Ascending aorta (tissue), 2 donors: ENCODE results near the gene CRYZL1. TPM values are rescaled to one million over a fixed set of nuclear protein-coding genes. Genes with fewer than 3 reads are reported as not detected.

Source experiments
- DNase-seq, 2 donors: peaks; one replicate each; pipeline ENCODE4 v3.0.0-alpha.2; 2019; ENCODE audit warnings: low spot score in 2 of 2
- H3K27ac ChIP-seq, 2 donors: fragments of 200-600 bp; sonication (generic); one replicate each; pipeline ENCODE4 v1.5.1; 2016 to 2017; ENCODE audit warnings: mild to moderate bottlenecking in 1 of 2
- H3K27me3 ChIP-seq: fragments of 200-600 bp; sonication (generic); one replicate; pipeline ENCODE4 v1.5.1; 2017
- H3K36me3 ChIP-seq, 2 donors: fragments of 200-600 bp; sonication (generic); one replicate each; pipeline ENCODE4 v1.5.1; 2016
- H3K4me1 ChIP-seq, 2 donors: fragments of 200-600 bp; sonication (generic); one replicate each; pipeline ENCODE4 v1.5.1; 2016 to 2017; ENCODE audit warnings: mild to moderate bottlenecking in 1 of 2
- H3K4me3 ChIP-seq, 2 donors: fragments of 200-600 bp; sonication (generic); one replicate each; pipeline ENCODE4 v1.5.1; 2016 to 2017; ENCODE audit warnings: mild to moderate bottlenecking in 1 of 2
- H3K9me3 ChIP-seq, 2 donors: fragments of 200-600 bp; sonication (generic); one replicate each; pipeline ENCODE4 v1.5.1; 2016
- intact Hi-C: fragments of 100-400 bp; cut with DNase I; formaldehyde crosslinking; loops from one replicate; pipeline ENCODE4 v1.15.1; 2023
- total RNA-seq: library from RNA; depleted of rRNA; stranded (reverse); fragments of >200 nt; gene quantifications from one replicate; pipeline ENCODE4 v1.1.0, GENCODE V29; 2016
- TF ChIP-seq, protein P1 (sequence below), 3 experiments: fragments of 200-600 bp in 2 of 3; fragments of 450-650 bp in 1 of 3; sonication (generic) in 2 of 3; IDR thresholded peaks; one replicate each; pipeline ENCODE4 v1.5.1; 2016 to 2019; ENCODE audit warnings: antibody characterized with exemption in 3 of 3, mild to moderate bottlenecking in 1 of 3, moderate library complexity in 1 of 3

CRYZL1 gene
- total RNA-seq, 1 donor from 2014 or later, result 20.0 TPM

DNA sequence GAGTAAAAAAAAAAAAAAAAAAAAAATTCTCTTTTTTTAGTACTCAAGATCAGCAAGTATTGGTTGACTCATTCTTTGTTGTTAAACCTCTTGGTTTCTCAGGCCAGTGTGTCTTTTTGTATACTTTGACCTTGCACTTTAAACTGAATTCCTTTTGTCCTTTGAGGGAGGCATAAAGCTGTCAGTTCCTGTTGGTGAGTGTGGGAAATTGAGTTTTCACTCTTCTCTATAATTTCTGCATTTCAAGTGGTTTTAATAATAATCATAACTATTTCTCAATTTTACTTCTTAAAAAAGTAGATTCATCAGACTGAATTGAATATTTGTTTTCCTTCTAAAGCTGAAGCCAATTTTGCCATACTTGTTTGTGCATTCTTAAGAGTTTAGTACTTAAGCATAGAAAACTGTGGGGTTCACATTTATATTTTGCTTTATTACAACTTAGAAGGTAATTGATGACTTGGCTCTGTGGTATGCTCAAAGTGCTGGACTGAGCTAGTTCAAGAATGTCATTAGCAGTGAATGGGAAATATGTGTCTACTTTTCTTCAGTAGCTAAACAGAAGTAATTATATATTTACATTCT, 44.2 kb upstream of the CRYZL1 start:
- peak overlapping the region; percentile 63 to 70 for H3K27ac ChIP-seq
- H3K9me3 ChIP-seq, result no peaks in the 10 kb centered on the region
- H3K4me1 ChIP-seq, result peaks cover 5 to 43% of the 10 kb centered on the region in 2 donors
- no peaks in the 10 kb centered on the region for H3K27me3 ChIP-seq
- intact Hi-C loops, result no loop called here
- H3K36me3 ChIP-seq, result no peaks in the 10 kb centered on the region
- TF ChIP-seq, protein P1, sequence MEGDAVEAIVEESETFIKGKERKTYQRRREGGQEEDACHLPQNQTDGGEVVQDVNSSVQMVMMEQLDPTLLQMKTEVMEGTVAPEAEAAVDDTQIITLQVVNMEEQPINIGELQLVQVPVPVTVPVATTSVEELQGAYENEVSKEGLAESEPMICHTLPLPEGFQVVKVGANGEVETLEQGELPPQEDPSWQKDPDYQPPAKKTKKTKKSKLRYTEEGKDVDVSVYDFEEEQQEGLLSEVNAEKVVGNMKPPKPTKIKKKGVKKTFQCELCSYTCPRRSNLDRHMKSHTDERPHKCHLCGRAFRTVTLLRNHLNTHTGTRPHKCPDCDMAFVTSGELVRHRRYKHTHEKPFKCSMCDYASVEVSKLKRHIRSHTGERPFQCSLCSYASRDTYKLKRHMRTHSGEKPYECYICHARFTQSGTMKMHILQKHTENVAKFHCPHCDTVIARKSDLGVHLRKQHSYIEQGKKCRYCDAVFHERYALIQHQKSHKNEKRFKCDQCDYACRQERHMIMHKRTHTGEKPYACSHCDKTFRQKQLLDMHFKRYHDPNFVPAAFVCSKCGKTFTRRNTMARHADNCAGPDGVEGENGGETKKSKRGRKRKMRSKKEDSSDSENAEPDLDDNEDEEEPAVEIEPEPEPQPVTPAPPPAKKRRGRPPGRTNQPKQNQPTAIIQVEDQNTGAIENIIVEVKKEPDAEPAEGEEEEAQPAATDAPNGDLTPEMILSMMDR (IDR thresholded peaks at IDR 0.05), result no peak
- no peak for DNase-seq
- H3K4me3 ChIP-seq, result no peak overlapping the region

DNA sequence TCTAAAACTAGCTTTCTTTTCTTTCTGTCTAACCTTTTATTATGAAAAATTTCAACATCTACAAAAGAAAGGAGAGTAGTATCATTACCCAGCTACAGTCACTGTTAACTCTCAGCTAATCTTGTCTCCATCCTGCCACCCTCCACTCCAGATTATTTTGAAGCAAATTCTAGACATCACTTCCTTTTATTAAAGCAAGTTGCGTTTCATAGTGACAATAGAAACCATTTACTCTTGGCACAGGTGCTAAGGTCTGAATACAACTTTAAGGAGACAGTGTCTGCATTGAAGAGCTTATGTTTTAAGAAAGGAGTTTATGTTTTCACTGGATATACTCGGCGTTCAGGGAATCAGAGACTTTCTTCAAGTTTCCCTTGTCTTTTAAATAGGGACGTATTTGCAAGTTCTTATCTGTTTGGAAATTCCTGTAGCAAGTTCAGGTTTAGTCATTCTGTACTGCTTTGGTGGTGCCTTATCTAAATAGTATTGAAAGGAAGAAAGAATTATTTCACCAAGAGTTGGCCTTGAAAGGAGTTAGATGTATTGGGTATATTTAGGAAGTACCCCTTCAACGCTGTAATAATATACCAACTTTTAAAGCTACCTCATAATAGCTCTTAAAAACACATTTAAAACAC, 43.5 kb upstream of the CRYZL1 start:
- Histone ChIP-seq H3K36me3 (no peaks in the 10 kb centered on the region), H3K27ac (peak overlapping the region; percentile 63 to 70), H3K27me3 (no peaks in the 10 kb centered on the region), H3K4me3 (no peak overlapping the region), H3K4me1 (peaks cover 5 to 43% of the 10 kb centered on the region in 2 donors), H3K9me3 (no peaks in the 10 kb centered on the region)
- intact Hi-C loops, result no loop called here
- TF ChIP-seq, protein P1 (IDR thresholded peaks at IDR 0.05), result no peak
- no peak for DNase-seq

DNA sequence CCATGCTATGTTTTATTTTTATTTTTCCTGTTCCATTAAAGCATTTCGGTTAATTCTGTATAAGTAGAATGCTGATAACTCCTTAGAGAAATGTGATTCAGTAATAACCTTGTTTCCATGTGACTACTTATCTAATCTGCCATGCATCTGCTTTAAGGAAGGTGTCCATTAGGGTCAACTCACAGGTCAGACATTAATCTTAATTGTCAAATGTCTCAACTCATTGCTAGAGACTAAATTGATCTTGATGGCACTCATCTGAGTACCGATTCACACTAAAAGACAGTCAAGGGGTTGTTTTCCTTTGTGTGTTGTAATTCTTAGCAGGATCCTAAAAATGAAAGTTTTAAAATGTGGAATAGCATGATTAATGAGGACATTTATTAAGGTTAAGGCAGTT, 42.5 kb upstream of the CRYZL1 start:
- H3K4me1 ChIP-seq, result peaks cover 4 to 43% of the 10 kb centered on the region in 2 donors
- no peak for DNase-seq
- intact Hi-C loops, result no loop called here

DNA sequence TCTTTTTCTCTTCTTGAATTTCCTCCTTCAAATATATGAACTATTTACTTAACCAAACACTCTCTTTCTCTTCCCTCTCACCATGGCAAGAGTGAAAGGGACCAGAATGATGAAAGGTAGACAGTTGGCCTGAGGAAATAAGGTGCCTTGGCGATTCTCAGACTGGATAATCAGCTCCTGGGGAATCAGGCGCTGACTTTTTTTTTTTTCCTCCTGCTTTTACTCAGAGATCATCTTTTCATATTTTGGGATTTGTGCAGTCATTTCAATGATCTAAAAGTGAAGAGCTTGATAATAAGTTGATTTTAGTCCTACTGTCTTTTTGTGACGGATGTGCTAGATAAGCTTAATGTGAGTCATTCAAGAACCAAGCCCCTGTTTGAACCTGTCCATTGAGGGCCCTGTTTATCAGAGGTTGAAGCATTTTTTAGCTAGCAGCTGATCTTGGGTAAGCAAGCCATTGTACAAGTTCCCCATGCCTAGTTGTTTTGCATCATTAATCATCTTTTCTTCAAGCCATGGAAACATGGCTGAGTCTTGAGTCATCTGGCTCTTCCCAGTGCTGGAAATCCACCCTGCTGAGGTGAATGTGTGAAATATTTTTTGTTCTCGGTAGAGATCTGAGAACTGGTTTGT, 41.6 kb upstream of the CRYZL1 start:
- H3K27me3 ChIP-seq, result no peaks in the 10 kb centered on the region
- intact Hi-C loops, result loop anchor here (2.0 kb wide), 1 partner anchor 40 kb away; the partner anchor contains the start of gene ITSN1
- DNase-seq, result no peak
- H3K4me3 ChIP-seq, result peak overlapping the region in 1 of 2 donors; percentile 19
- H3K4me1 ChIP-seq, result peaks cover 3 to 35% of the 10 kb centered on the region in 2 donors
- no peaks in the 10 kb centered on the region for H3K36me3 ChIP-seq
- H3K27ac ChIP-seq, result peak overlapping the region; percentile 63 to 70
- TF ChIP-seq, protein P1 (IDR thresholded peaks at IDR 0.05), result no peak
- H3K9me3 ChIP-seq, result no peaks in the 10 kb centered on the region

More for the DNA sequence above, 42.5 kb upstream of the CRYZL1 start:
- Histone ChIP-seq H3K4me3 (no peak overlapping the region), H3K9me3 (no peaks in the 10 kb centered on the region), H3K36me3 (no peaks in the 10 kb centered on the region), H3K27me3 (no peaks in the 10 kb centered on the region), H3K27ac (peak overlapping the region; percentile 63 to 70)
- TF ChIP-seq, protein P1 (IDR thresholded peaks at IDR 0.05), result no peak

DNA sequence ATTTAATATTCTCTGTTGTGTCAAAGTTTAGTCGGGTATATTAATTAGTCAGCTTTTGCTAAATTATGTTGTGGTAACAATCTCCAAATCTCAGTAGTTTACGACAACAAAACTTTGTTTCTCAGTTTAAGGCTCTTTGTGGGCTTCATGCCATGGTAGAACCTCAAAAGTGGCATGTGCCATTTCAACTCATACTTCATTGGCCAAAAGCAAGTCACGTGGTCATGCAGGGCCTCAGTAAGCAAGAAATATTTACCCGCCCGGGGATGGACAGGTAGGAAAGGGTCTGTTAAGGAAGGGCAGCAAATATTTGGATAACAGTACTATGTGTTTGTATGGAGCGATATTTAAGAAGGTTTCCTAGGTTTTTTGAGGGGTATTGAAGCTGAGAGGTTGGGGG, 39.3 kb upstream of the CRYZL1 start:
- TF ChIP-seq, protein P1 (IDR thresholded peaks at IDR 0.05), result no peak

More for the DNA sequence above, 39.3 kb upstream of the CRYZL1 start:
- intact Hi-C loops, result no loop called here
- no peak overlapping the region for H3K27ac ChIP-seq
- no peaks in the 10 kb centered on the region for H3K27me3 ChIP-seq
- H3K9me3 ChIP-seq, result no peaks in the 10 kb centered on the region
- no peak for DNase-seq
- no peak overlapping the region for H3K4me3 ChIP-seq
- peaks cover 3 to 24% of the 10 kb centered on the region in 2 donors for H3K4me1 ChIP-seq
- no peaks in the 10 kb centered on the region for H3K36me3 ChIP-seq
